BJ (cell line): Measurements from ENCODE around the gene ZNF417. TPM values are rescaled to one million over a fixed set of nuclear protein-coding genes. Genes with fewer than 3 reads are reported as not detected.
"Not testable (repeated sequence)": the region's sequence is repeated elsewhere in the genome, so short reads cannot be mapped to it uniquely, and the experiment has no call there.

Experiments used
- CTCF ChIA-PET: fragments of 350-600 bp; formaldehyde crosslinking; extraction: SDS; loops from one replicate; lab custom pipeline; 2021; ENCODE audit warnings: antibody characterized with exemption, inconsistent platforms; lab: Yijun Ruan, JAX
- POLR2A ChIA-PET: fragments of 300-600 bp; sonication (Branson Sonifier 250); formaldehyde crosslinking; extraction: SDS; loops from one replicate; lab custom pipeline; 2021; ENCODE audit warnings: antibody characterized with exemption; lab: Charles Lee
- DNase-seq: peaks from one replicate; pipeline ENCODE4 v3.0.0-alpha.2; 2011; ENCODE audit warnings: low read depth
- H3K27me3 ChIP-seq: 2 replicates; pipeline ENCODE4 v1.6.0; 2011; ENCODE audit warnings: low read length; ENCODE audit not compliant: control insufficient read depth, insufficient read depth
- H3K36me3 ChIP-seq: 2 replicates; pipeline ENCODE4 v1.5.1; 2011; ENCODE audit warnings: low read length; ENCODE audit not compliant: control insufficient read depth, insufficient read depth
- H3K4me3 ChIP-seq: 2 replicates; pipeline ENCODE4 v1.5.1; 2011; ENCODE audit warnings: low read depth, mild to moderate bottlenecking, control low read depth, low read length
- CTCF ChIP-seq: IDR thresholded peaks from 2 replicates; pipeline ENCODE4 v1.5.1; 2011; ENCODE audit warnings: low read depth, mild to moderate bottlenecking, control low read depth, inconsistent platforms, low read length, moderate library complexity; ENCODE audit not compliant: insufficient read depth
- polyA plus RNA-seq: library from polyadenylated mRNA; depleted of rRNA; stranded (reverse); fragments of >200 nt; gene quantifications from 2 replicates; pipeline ENCODE4 v1.2.3, GENCODE V29; 2011; rRNA removed

The ZNF417 gene
- polyA plus RNA-seq, 1 experiment: 2.8 TPM

DNA sequence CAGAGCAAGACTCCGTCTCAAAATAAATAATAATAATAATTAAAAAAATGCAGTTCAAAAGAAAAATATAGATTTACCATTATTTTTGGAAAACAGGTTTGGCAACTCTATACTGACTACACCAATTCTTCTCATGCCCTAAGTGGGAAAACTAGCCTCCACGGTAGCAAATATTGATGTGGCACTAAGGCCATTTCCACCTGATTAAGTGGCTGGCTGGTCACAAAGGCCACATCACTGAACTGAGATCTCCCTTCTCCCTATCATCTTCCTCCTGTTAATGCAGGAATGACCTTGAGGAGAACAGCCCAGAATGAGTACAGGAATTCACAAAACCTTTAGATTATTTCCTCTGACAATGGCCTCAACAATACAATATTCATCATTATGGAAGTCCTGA is 46.2 kb downstream of the ZNF417 start:
- ChIA-PET POLR2A (interaction anchor here (0.7 kb wide), 1 partner anchor 61 kb away, joined by 7 read pairs; no protein-coding TSS in a partner anchor), CTCF (no interaction called here)
- no peak for DNase-seq

GRCh38 chr19:57869655-57870054 is 46.7 kb downstream of the ZNF417 start:
- H3K27me3 ChIP-seq, DNase-seq, H3K4me3 ChIP-seq, CTCF ChIA-PET, POLR2A ChIA-PET: not testable (repeated sequence)
- peaks cover 15% of the 10 kb centered on the region for H3K36me3 ChIP-seq

More for the DNA sequence above, 46.2 kb downstream of the ZNF417 start:
- TF ChIP-seq CTCF: no peak
- Histone ChIP-seq H3K27me3 (no peaks in the 10 kb centered on the region), H3K4me3 (no peak overlapping the region), H3K36me3 (peaks cover 15% of the 10 kb centered on the region)

DNA sequence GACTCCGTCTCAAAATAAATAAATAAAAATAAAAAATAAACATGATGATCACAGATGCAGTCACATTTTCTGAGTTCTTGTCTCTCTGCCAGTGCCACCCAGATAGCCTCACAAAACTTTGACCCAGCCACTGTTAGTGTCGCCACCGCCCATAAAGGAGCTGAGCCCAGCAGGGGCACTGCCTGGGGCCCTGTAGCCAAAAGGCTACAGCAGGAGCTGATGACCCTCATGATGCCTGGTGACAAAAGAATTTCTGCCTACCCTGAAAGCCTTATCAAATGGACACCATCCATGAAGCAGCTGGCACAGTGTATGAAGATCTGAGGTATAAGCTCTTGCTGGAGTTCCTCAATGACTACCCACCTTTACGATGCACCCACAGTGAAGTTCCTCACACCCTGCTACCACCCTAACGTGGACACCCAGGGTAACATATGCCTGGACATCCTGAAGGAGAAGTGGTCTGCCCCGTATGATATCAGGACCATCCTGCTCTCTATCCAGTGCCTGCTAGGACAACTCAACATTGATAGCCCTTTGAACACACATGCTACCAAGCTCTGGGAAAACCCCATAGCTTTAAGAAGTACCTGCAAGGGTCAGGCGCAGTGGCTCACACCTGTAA is 48.4 kb downstream of the ZNF417 start:
- Histone ChIP-seq H3K36me3 (peaks cover 21% of the 10 kb centered on the region), H3K4me3 (no peak overlapping the region), H3K27me3 (no peaks in the 10 kb centered on the region)
- DNase-seq: no peak
- ChIA-PET CTCF (no interaction called here), POLR2A (no interaction called here)
- TF ChIP-seq CTCF: no peak

Other genes starting within 250 kb of the ZNF417 start
- gene ZSCAN4, start 247.7 kb downstream of the ZNF417 start, polyA plus RNA-seq: not detected in 2 replicates
- gene ZNF551, start 234.6 kb downstream of the ZNF417 start, polyA plus RNA-seq: 2.8 and 3.3 TPM in 2 replicates
- 1.5 and 2.1 TPM in 2 replicates for gene ZNF154, start 207.4 kb downstream of the ZNF417 start, polyA plus RNA-seq
- 4.4 and 5.0 TPM in 2 replicates for gene ZNF671, start 189.0 kb downstream of the ZNF417 start, polyA plus RNA-seq
- 7.7 and 12.0 TPM in 2 replicates for gene ZNF776, start 169.8 kb downstream of the ZNF417 start, polyA plus RNA-seq
- 3.9 and 5.8 TPM in 2 replicates for gene ZNF586, start 146.9 kb downstream of the ZNF417 start, polyA plus RNA-seq
- 2.1 and 2.5 TPM in 2 replicates for gene ZNF552, start 101.7 kb downstream of the ZNF417 start, polyA plus RNA-seq
- 2.3 and 4.4 TPM in 2 replicates for gene ZNF587B, start 86.3 kb downstream of the ZNF417 start, polyA plus RNA-seq
- gene ZNF587, start 66.7 kb downstream of the ZNF417 start, polyA plus RNA-seq: 8.4 and 9.9 TPM in 2 replicates
- gene ZNF814, start 27.6 kb downstream of the ZNF417 start, polyA plus RNA-seq: 4.5 and 5.8 TPM in 2 replicates
- gene ZNF418, start 18.8 kb upstream of the ZNF417 start, polyA plus RNA-seq: 2.5 and 2.7 TPM in 2 replicates
- gene ZNF256, start 31.1 kb upstream of the ZNF417 start, polyA plus RNA-seq: 2.2 and 3.0 TPM in 2 replicates
- 0.11 TPM in 1 of 2 replicates, not detected in the other for gene C19orf18, start 57.9 kb upstream of the ZNF417 start, polyA plus RNA-seq
- gene ZNF606, start 86.2 kb upstream of the ZNF417 start, polyA plus RNA-seq: 2.3 TPM in 2 replicates
- 0.10 TPM in 1 of 2 replicates, not detected in the other for gene ZSCAN1, start 117.4 kb upstream of the ZNF417 start, polyA plus RNA-seq
- gene ZNF135, start 142.7 kb upstream of the ZNF417 start, polyA plus RNA-seq: 6.3 and 6.8 TPM in 2 replicates
- 15.4 and 18.5 TPM in 2 replicates for gene ZSCAN18, start 181.6 kb upstream of the ZNF417 start, polyA plus RNA-seq
- 5.5 and 7.5 TPM in 2 replicates for gene ZNF329, start 234.2 kb upstream of the ZNF417 start, polyA plus RNA-seq